ENCODE measurements around the gene ISG20L2.

GRCh38 chr1:156741481-156741983 lies 13.0 kb upstream of the ISG20L2 start:
- no peak for TF ChIP-seq ZBTB7A (IDR thresholded peaks at IDR 0.05; ENCODE audit: low read depth)
- no peak for TF ChIP-seq EP300 (IDR thresholded peaks at IDR 0.05; ENCODE audit: borderline replicate concordance)
- no peak for TF ChIP-seq REST (IDR thresholded peaks at IDR 0.05; ENCODE audit: low read depth)
- TF ChIP-seq MAX (IDR thresholded peaks at IDR 0.05): no peak
- TF ChIP-seq TCF12 (IDR thresholded peaks at IDR 0.05; ENCODE audit: low read depth): no peak
- TF ChIP-seq RAD21 (IDR thresholded peaks at IDR 0.05; ENCODE audit: low read depth): no peak
- TF ChIP-seq USF1 (IDR thresholded peaks at IDR 0.05): no peak

All from Ishikawa (cell line).